SK-N-SH (cell line): Measurements from ENCODE around the gene CCDC24. TPM values are rescaled to one million over a fixed set of nuclear protein-coding genes. Genes with fewer than 3 reads are reported as not detected.
A peak's percentile ranks its signal among the peaks of the same experiment; 100 is the strongest.

Experiments used
- CTCF ChIA-PET: fragments of 300-600, 350-600 bp; formaldehyde crosslinking; extraction: SDS; loops from one replicate; lab custom pipeline; 2021; lab: Yijun Ruan, JAX
- POLR2A ChIA-PET: fragments of 350-600 bp; sonication (Branson Sonifier 250); formaldehyde crosslinking; extraction: SDS; loops from one replicate; lab custom pipeline; 2020; ENCODE audit warnings: antibody characterized with exemption, inconsistent platforms; lab: Yijun Ruan, JAX
- DNase-seq: peaks from one replicate; pipeline ENCODE4 v3.0.0; 2012
- H2AFZ ChIP-seq: fragments of 200-600 bp; sonication (generic); 2 replicates; pipeline ENCODE4 v1.8.1; 2016; ENCODE audit warnings: antibody characterized with exemption, mild to moderate bottlenecking, low read depth
- H3F3A ChIP-seq: fragments of 200-600 bp; sonication (generic); replicated peaks from 2 replicates; pipeline ENCODE3; 2016; ENCODE audit warnings: antibody characterized with exemption, mild to moderate bottlenecking; ENCODE audit not compliant: insufficient read depth
- H3K27ac ChIP-seq, 2 experiments: fragments of 200-500 bp in 1 of 2; fragments of 200-600 bp in 1 of 2; sonication (Bioruptor generic) in 1 of 2; sonication (generic), shearing (Covaris generic) in 1 of 2; 2 replicates each; pipeline versions ENCODE4 v1.5.1 to v1.6.1; 2014 to 2016; ENCODE audit warnings: low read depth in 2 of 2, inconsistent platforms in 1 of 2, low read length in 1 of 2, mild to moderate bottlenecking in 1 of 2, mixed read lengths in 1 of 2
- H3K27me3 ChIP-seq: fragments of 200-600 bp; sonication (generic), shearing (Covaris generic); 2 replicates; pipeline ENCODE4 v1.6.1; 2016; ENCODE audit warnings: mixed run types; ENCODE audit not compliant: insufficient read depth
- H3K36me3 ChIP-seq, 2 experiments: fragments of 200-500 bp in 1 of 2; fragments of 200-600 bp in 1 of 2; sonication (Bioruptor generic) in 1 of 2; sonication (generic) in 1 of 2; replicated peaks in 1 of 2; 2 replicates each; pipeline versions ENCODE3 to v1.5.1; 2014 to 2016; ENCODE audit warnings: low read length in 1 of 2, mild to moderate bottlenecking in 1 of 2; ENCODE audit not compliant: insufficient read depth in 2 of 2, control insufficient read depth in 1 of 2
- H3K4me1 ChIP-seq, 2 experiments: fragments of 200-500 bp in 1 of 2; fragments of 200-600 bp in 1 of 2; sonication (Bioruptor generic) in 1 of 2; sonication (generic), shearing (Covaris generic) in 1 of 2; 2 replicates each; pipeline versions ENCODE4 v1.5.1 to v1.6.1; 2014 to 2016; ENCODE audit warnings: low read depth in 1 of 2, low read length in 1 of 2, mixed run types in 1 of 2; ENCODE audit not compliant: insufficient read depth in 2 of 2, control insufficient read depth in 1 of 2
- H3K4me2 ChIP-seq: fragments of 200-600 bp; sonication (generic), shearing (Covaris generic); 2 replicates; pipeline ENCODE4 v1.6.1; 2017; ENCODE audit warnings: mixed run types
- H3K4me3 ChIP-seq, 2 experiments: fragments of 200-500 bp in 1 of 2; fragments of 200-600 bp in 1 of 2; sonication (Bioruptor generic) in 1 of 2; sonication (generic), shearing (Covaris generic) in 1 of 2; 2 replicates each; pipeline versions ENCODE4 v1.5.1 to v1.8.1; 2014 to 2016; ENCODE audit warnings: low read depth in 2 of 2, inconsistent platforms in 1 of 2, low read length in 1 of 2, mild to moderate bottlenecking in 1 of 2, mixed read lengths in 1 of 2, moderate library complexity in 1 of 2
- H3K79me2 ChIP-seq: fragments of 200-600 bp; sonication (generic); 2 replicates; pipeline ENCODE4 v1.8.1; 2017; ENCODE audit warnings: mild to moderate bottlenecking; ENCODE audit not compliant: insufficient read depth
- H3K9ac ChIP-seq: fragments of 200-600 bp; sonication (generic); 2 replicates; pipeline ENCODE4 v1.6.1; 2017; ENCODE audit warnings: mixed run types
- H3K9me2 ChIP-seq: fragments of 200-600 bp; sonication (generic); 2 replicates; pipeline ENCODE4 v1.6.1; 2017; ENCODE audit warnings: mixed run types
- H3K9me3 ChIP-seq: fragments of 200-600 bp; sonication (generic); 2 replicates; pipeline ENCODE4 v1.6.1; 2017; ENCODE audit warnings: mixed run types, mild to moderate bottlenecking, moderate library complexity
- H4K20me1 ChIP-seq: fragments of 200-600 bp; sonication (generic); 2 replicates; pipeline ENCODE4 v1.6.1; 2017; ENCODE audit warnings: mild to moderate bottlenecking, mixed run types; ENCODE audit not compliant: insufficient read depth
- CHD2 ChIP-seq: fragments of 150-350 bp; IDR thresholded peaks from 2 replicates; pipeline ENCODE4 v1.6.1; 2018; ENCODE audit warnings: low read length; ENCODE audit not compliant: partially characterized antibody
- ELF1 ChIP-seq: IDR thresholded peaks from 2 replicates; pipeline ENCODE4 v1.4.0; 2012
- EP300 ChIP-seq, 2 experiments: IDR thresholded peaks; 2 replicates each; pipeline versions ENCODE4 v1.4.0 to v1.6.1; 2012; ENCODE audit warnings: borderline replicate concordance in 1 of 2, low read depth in 1 of 2, low read length in 1 of 2
- FOSL2 ChIP-seq: IDR thresholded peaks from 2 replicates; pipeline ENCODE4 v1.4.0; 2012; ENCODE audit warnings: low read depth, mild to moderate bottlenecking, moderate library complexity, borderline replicate concordance
- FOXJ3 ChIP-seq: sonication (generic); formaldehyde crosslinking; IDR thresholded peaks from 2 replicates; pipeline ENCODE4 v1.5.1; 2020; ENCODE audit warnings: mild to moderate bottlenecking, missing genetic modification reagents
- FOXM1 ChIP-seq: IDR thresholded peaks from 2 replicates; pipeline ENCODE4 v1.4.0; 2012; ENCODE audit warnings: low read depth, mild to moderate bottlenecking
- IRF3 ChIP-seq: fragments of 150-350 bp; IDR thresholded peaks from 2 replicates; pipeline ENCODE4 v1.6.1; 2016; ENCODE audit warnings: mild to moderate bottlenecking, low read depth, low read length
- JUND ChIP-seq: IDR thresholded peaks from 2 replicates; pipeline ENCODE4 v1.4.0; 2012
- MEF2A ChIP-seq: IDR thresholded peaks from 2 replicates; pipeline ENCODE4 v1.4.0; 2012; ENCODE audit warnings: low read depth, borderline replicate concordance
- NFIC ChIP-seq: IDR thresholded peaks from 2 replicates; pipeline ENCODE4 v1.4.0; 2012; ENCODE audit warnings: borderline replicate concordance
- POLR2AphosphoS5 ChIP-seq: IDR thresholded peaks from 2 replicates; pipeline ENCODE4 v1.6.1; 2012; ENCODE audit warnings: low read depth, low read length
- RCOR1 ChIP-seq: fragments of 150-350 bp; IDR thresholded peaks from 2 replicates; pipeline ENCODE4 v1.6.1; 2017; ENCODE audit warnings: antibody characterized with exemption, low read length
- RFX5 ChIP-seq: IDR thresholded peaks from 2 replicates; pipeline ENCODE4 v1.6.1; 2012; ENCODE audit warnings: mild to moderate bottlenecking, improper control_type of control experiment, low read length
- SIN3A ChIP-seq: IDR thresholded peaks from 2 replicates; pipeline ENCODE4 v1.6.1; 2012; ENCODE audit warnings: low read depth, mild to moderate bottlenecking, low read length, moderate library complexity, borderline replicate concordance
- TAF1 ChIP-seq: IDR thresholded peaks from 2 replicates; pipeline ENCODE4 v1.6.1; 2012; ENCODE audit warnings: low read depth, mild to moderate bottlenecking, low read length, moderate library complexity, borderline replicate concordance
- TEAD4 ChIP-seq: IDR thresholded peaks from 2 replicates; pipeline ENCODE4 v1.4.0; 2012; ENCODE audit warnings: mild to moderate bottlenecking, borderline replicate concordance; ENCODE audit not compliant: insufficient read depth
- USF2 ChIP-seq: fragments of 150-350 bp; IDR thresholded peaks from 2 replicates; pipeline ENCODE4 v1.6.1; 2017; ENCODE audit warnings: antibody characterized with exemption, low read length, low read depth, borderline replicate concordance
- ZBTB33 ChIP-seq: IDR thresholded peaks from 2 replicates; pipeline ENCODE4 v1.4.0; 2012; ENCODE audit warnings: low read depth, borderline replicate concordance
- WGBS: methylation state at CpG from one replicate; pipeline ENCODE4 v1.1.6; 2017; ENCODE audit warnings: low lambda C conversion rate; 5-methylcytosine and 5-hydroxymethylcytosine counted together
- polyA plus RNA-seq, 3 experiments: library from polyadenylated mRNA; depleted of rRNA; stranded (reverse); fragments of >200 nt; gene quantifications; 2 replicates each; pipeline ENCODE4 v1.2.3, GENCODE V29; 2012

Gene CCDC24
- polyA plus RNA-seq, 1 of the 3 experiments (the other 2 are of a cell fraction): 7.5 TPM

GRCh38 chr1:44031252-44032169 is 40.1 kb downstream of the CCDC24 start, which contains the start of gene SLC6A9:
Gene SLC6A9, minus strand, starts transcription at chr1:44031462. Its CDS starts 7,185 bp downstream, at chr1:44024277.
- no peaks in the 10 kb centered on the region for H3K9me3 ChIP-seq
- H3K4me3 ChIP-seq: peak within 1 kb of the TSS; percentile 82 to 93
- H4K20me1 ChIP-seq: no peaks in the 10 kb centered on the region
- ChIA-PET CTCF (interaction anchor here (0.6 to 25.6 kb wide), 8 partner anchors 11 to 392 kb away, joined by 3 to 598 read pairs (median 8); partner anchors contain the start of gene CCDC24), POLR2A (interaction anchor here (0.6 to 0.9 kb wide), 2 partner anchors 39 to 78 kb away, joined by 3 read pairs; no protein-coding TSS in a partner anchor)
- peak within 1 kb of the TSS; percentile 99 for H3K4me2 ChIP-seq
- H3K27ac ChIP-seq: peak within 1 kb of the TSS; percentile 74 to 87; a peak in 2 of 4 replicates
- H3K4me1 ChIP-seq: peaks cover 17 to 38% of the 10 kb centered on the region in 2 experiments; a peak in 3 of 4 replicates
- WGBS: 15% methylated on average over 26 of the region's 40 CpGs
- no peaks in the 10 kb centered on the region for H3K36me3 ChIP-seq
- H3K9me2 ChIP-seq: no peaks in the 10 kb centered on the region
- TF ChIP-seq CHD2 (no peak), USF2 (no peak), SIN3A (no peak), FOXJ3 (CRISPR knock-in tag) (no peak), NFIC (peak; percentile 28; the same call in 1 of the 2 replicates), MEF2A (no peak), EP300 (IDR thresholded peaks at IDR 0.05; ENCODE audit: borderline replicate concordance in 1 of 2, low read depth in 1 of 2, low read length in 1 of 2) (no peak)
- peaks cover 3% of the 10 kb centered on the region for H3F3A ChIP-seq
- H3K79me2 ChIP-seq: no peaks in the 10 kb centered on the region
- peak; percentile 54 for DNase-seq
- peak within 1 kb of the TSS; percentile 76; the same call in 1 of the 2 replicates for H2AFZ ChIP-seq
- H3K9ac ChIP-seq: peak within 1 kb of the TSS; percentile 85
- H3K27me3 ChIP-seq: no peaks in the 10 kb centered on the region

- POLR2A ChIA-PET: interaction anchor here (0.9 kb wide), 1 partner anchor 40 kb away, joined by 3 read pairs; no protein-coding TSS in a partner anchor
- Histone ChIP-seq H3K36me3 (no peaks in the 10 kb centered on the region), H3K4me2 (peak overlapping the region; percentile 99; the same call in 1 of the 2 replicates), H2AFZ (no peak overlapping the region), H3K4me1 (peaks cover 17 to 46% of the 10 kb centered on the region in 2 experiments; a peak in 3 of 4 replicates), H3K79me2 (no peaks in the 10 kb centered on the region), H4K20me1 (no peaks in the 10 kb centered on the region), H3K9ac (no peak overlapping the region), H3K27ac (no peak overlapping the region; a peak in 1 of 4 replicates), H3K9me3 (no peaks in the 10 kb centered on the region), H3F3A (peaks cover 3% of the 10 kb centered on the region), H3K4me3 (no peak overlapping the region), H3K27me3 (no peaks in the 10 kb centered on the region), H3K9me2 (no peaks in the 10 kb centered on the region)
- CTCF ChIA-PET: interaction anchor here (0.6 to 25.6 kb wide), 5 partner anchors 14 to 392 kb away, joined by 3 to 598 read pairs (median 9); partner anchors contain the start of gene CCDC24
- WGBS: 86% methylated on average over 6 of the region's 6 CpGs
- DNase-seq: peak; percentile 9
- TF ChIP-seq NFIC: no peak
- TF ChIP-seq RFX5: no peak
- TF ChIP-seq USF2: no peak
- no peak for TF ChIP-seq FOXM1
- no peak for TF ChIP-seq FOSL2
- no peak for TF ChIP-seq JUND
- no peak for TF ChIP-seq TAF1
- no peak for TF ChIP-seq IRF3
- no peak for TF ChIP-seq POLR2AphosphoS5
- no peak for TF ChIP-seq ZBTB33
- TF ChIP-seq RCOR1: no peak
- no peak for TF ChIP-seq TEAD4
- TF ChIP-seq FOXJ3 (CRISPR knock-in tag): no peak
- TF ChIP-seq ELF1: no peak
These were observed 40.9 kb downstream of the CCDC24 start for GRCh38 chr1:44032170-44032790.
